ENCODE data around the gene SPIN4. TPM values are rescaled to one million over a fixed set of nuclear protein-coding genes. Genes with fewer than 3 reads are reported as not detected.

Gene SPIN4
- total RNA-seq (2022; extraction: Qiagen RNA extraction; ENCODE audit: low read depth): 4.1 to 8.3 TPM (median 6.3 TPM) in 5 replicates

DNA sequence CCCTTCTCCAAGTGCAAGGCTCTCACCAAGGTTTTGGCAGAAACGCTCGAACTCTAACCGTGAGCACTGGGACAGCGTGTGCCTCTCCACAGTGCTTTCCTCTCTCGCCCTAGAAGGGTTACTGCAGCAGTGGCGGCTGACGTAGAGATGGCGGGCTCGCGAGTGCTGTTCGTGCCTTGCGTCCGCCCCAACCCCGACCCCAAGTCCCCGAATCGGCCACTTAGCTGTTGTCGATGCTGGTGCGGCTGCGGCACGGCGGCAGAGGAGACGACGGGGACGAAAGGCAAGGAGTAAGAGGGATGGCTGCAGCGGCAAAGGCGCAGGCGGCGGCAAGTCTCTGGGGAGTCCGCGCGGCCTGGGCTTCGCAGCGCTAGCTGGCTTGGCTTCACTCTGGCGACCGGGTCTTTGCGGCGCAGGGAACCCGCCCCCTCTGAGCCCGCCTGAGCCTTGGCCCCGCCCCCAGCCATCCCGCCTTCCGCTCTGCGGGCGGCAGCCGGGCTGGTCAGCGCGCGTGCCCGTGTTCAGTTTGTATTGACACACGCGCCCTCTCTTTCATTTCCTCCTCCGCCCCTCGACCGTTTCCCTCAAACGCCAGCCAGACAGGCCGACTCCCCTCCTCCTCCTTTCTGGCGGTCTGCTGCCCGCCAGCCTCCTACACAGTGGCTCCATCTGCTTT, at the start of gene SPIN4:
Gene SPIN4 (minus strand): TSS at position 392 of the 676 bp plus-strand sequence. CDS start 513 bp downstream, outside the sequence.

Data from A549 treated with DMSO at 1 μM for 4 hours (cell line).